Measurements from ENCODE around the gene TOR2A. TPM values are rescaled to one million over a fixed set of nuclear protein-coding genes. Genes with fewer than 3 reads are reported as not detected.
A peak's percentile ranks its signal among the peaks of the same experiment; 100 is the strongest.

Gene TOR2A
- total and polyA plus RNA-seq, 4 donors = 6.2 to 23.5 (median 14.7) TPM

- H3K27ac ChIP-seq (ENCODE audit: low read depth, low read length) = no peak overlapping the region
- DNase-seq (ENCODE audit: low read depth in 4 of 6, low spot score in 6 of 6) = peak in 2 of 6 donors; percentile 17 to 25
- H3K4me3 ChIP-seq (ENCODE audit: low read depth, low read length) = no peak overlapping the region
- peaks cover 8% of the 10 kb centered on the region for H3K4me1 ChIP-seq (ENCODE audit: control insufficient read depth, insufficient read depth, low read length)
- no peaks in the 10 kb centered on the region for H3K9me3 ChIP-seq (ENCODE audit: control insufficient read depth, insufficient read depth, low read length)
- peaks cover 31% of the 10 kb centered on the region for H3K36me3 ChIP-seq (ENCODE audit: control insufficient read depth, insufficient read depth, low read length)
- no peaks in the 10 kb centered on the region for H3K27me3 ChIP-seq (ENCODE audit: control insufficient read depth, insufficient read depth, low read length)
- 96% methylated on average over 4 of the region's 9 CpGs for WGBS (ENCODE audit: insufficient coverage)
Measured at GRCh38 chr9:127694890-127695720, 40.0 kb downstream of the TOR2A start.

GRCh38 chr9:127693697-127694096 lies 41.4 kb downstream of the TOR2A start:
- H3K4me3 ChIP-seq (ENCODE audit: low read depth, low read length) = no peak overlapping the region
- peaks cover 1% of the 10 kb centered on the region for H3K4me1 ChIP-seq (ENCODE audit: control insufficient read depth, insufficient read depth, low read length)
- no peaks in the 10 kb centered on the region for H3K27me3 ChIP-seq (ENCODE audit: control insufficient read depth, insufficient read depth, low read length)
- WGBS (ENCODE audit: insufficient coverage) = no CpG with 5 or more reads among the region's 4 CpGs
- no peak for DNase-seq (ENCODE audit: low read depth in 4 of 6, low spot score in 6 of 6)
- H3K36me3 ChIP-seq (ENCODE audit: control insufficient read depth, insufficient read depth, low read length) = peaks cover 43% of the 10 kb centered on the region
- no peak overlapping the region for H3K27ac ChIP-seq (ENCODE audit: low read depth, low read length)
- no peaks in the 10 kb centered on the region for H3K9me3 ChIP-seq (ENCODE audit: control insufficient read depth, insufficient read depth, low read length)

DNA sequence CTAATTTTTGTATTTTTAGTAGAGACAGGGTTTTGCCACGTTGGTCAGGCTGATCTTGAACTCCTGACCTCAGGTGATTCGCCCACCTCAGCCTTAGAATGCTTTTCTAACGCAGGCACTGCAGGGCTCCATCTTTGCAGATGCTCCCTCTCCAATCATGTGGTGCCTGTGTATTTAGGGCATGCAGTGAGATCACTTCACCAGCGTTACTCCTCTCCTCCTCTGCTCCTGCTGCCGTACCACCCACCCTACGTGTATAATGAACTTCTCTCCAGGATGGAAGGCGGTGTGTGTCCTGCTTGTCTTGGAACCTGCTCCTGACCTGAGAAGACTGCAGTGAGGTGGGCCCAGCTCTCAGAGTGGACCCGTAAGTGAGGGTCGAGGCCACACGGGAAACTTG lies 42.0 kb downstream of the TOR2A start:
- 88% methylated on average over 10 of the region's 10 CpGs for WGBS (ENCODE audit: insufficient coverage)

GRCh38 chr9:127692071-127692470 lies 43.0 kb downstream of the TOR2A start:
- no peak overlapping the region for H3K27ac ChIP-seq (ENCODE audit: low read depth, low read length)
- DNase-seq (ENCODE audit: low read depth in 4 of 6, low spot score in 6 of 6) = no peak
- H3K36me3 ChIP-seq (ENCODE audit: control insufficient read depth, insufficient read depth, low read length) = peaks cover 57% of the 10 kb centered on the region
- 67% methylated on average over 12 of the region's 20 CpGs for WGBS (ENCODE audit: insufficient coverage)
- no peaks in the 10 kb centered on the region for H3K27me3 ChIP-seq (ENCODE audit: control insufficient read depth, insufficient read depth, low read length)
- H3K4me3 ChIP-seq (ENCODE audit: low read depth, low read length) = no peak overlapping the region
- no peaks in the 10 kb centered on the region for H3K9me3 ChIP-seq (ENCODE audit: control insufficient read depth, insufficient read depth, low read length)
- no peaks in the 10 kb centered on the region for H3K4me1 ChIP-seq (ENCODE audit: control insufficient read depth, insufficient read depth, low read length)

More for the DNA sequence above, 42.0 kb downstream of the TOR2A start:
- Histone ChIP-seq H3K9me3 (ENCODE audit: control insufficient read depth, insufficient read depth, low read length) (no peaks in the 10 kb centered on the region), H3K27ac (ENCODE audit: low read depth, low read length) (no peak overlapping the region), H3K36me3 (ENCODE audit: control insufficient read depth, insufficient read depth, low read length) (peaks cover 47% of the 10 kb centered on the region), H3K4me3 (ENCODE audit: low read depth, low read length) (no peak overlapping the region), H3K4me1 (ENCODE audit: control insufficient read depth, insufficient read depth, low read length) (no peaks in the 10 kb centered on the region), H3K27me3 (ENCODE audit: control insufficient read depth, insufficient read depth, low read length) (no peaks in the 10 kb centered on the region)
- DNase-seq (ENCODE audit: low read depth in 4 of 6, low spot score in 6 of 6) = no peak

- DNase-seq (ENCODE audit: low read depth in 4 of 6, low spot score in 6 of 6) = no peak
- no peak overlapping the region for H3K4me3 ChIP-seq (ENCODE audit: low read depth, low read length)
- H3K27ac ChIP-seq (ENCODE audit: low read depth, low read length) = no peak overlapping the region
- H3K4me1 ChIP-seq (ENCODE audit: control insufficient read depth, insufficient read depth, low read length) = no peaks in the 10 kb centered on the region
- no peaks in the 10 kb centered on the region for H3K9me3 ChIP-seq (ENCODE audit: control insufficient read depth, insufficient read depth, low read length)
- peaks cover 62% of the 10 kb centered on the region for H3K36me3 ChIP-seq (ENCODE audit: control insufficient read depth, insufficient read depth, low read length)
- 100% methylated on average over 8 of the region's 10 CpGs for WGBS (ENCODE audit: insufficient coverage)
- no peaks in the 10 kb centered on the region for H3K27me3 ChIP-seq (ENCODE audit: control insufficient read depth, insufficient read depth, low read length)
Measured at GRCh38 chr9:127690735-127691134, 44.4 kb downstream of the TOR2A start.

DNA sequence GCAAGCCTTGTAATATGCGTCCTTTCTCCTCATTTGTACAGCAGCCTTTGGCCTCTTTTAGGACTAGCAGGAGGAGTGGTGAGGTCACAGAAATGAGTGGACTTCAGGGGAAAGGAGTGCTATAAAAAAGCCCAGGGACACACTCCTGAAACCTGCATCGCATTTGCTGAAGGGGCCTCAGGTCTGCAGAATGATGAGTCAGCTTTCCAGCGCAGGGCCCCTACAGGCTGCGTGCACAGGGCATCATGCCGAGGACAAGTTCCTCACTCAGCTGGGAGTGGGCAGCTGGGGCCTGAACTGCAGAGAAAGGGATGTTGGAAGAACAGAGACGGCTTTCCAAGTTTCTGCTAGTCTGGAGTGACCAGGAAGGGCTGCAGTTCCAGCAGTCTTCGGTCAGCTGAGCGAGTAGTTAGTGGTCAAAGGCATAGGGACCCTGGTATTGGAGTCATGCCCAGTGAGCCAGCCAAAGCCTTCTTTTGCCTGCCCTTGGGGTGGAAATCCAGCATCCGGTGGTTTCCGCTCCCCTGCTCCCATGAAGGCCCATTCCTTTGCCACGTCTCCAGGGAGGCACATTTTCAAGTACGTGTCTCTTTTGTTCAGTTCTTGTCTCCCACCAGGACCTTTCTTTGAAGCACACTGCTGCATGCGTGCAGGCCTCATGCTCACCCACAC lies 45.6 kb downstream of the TOR2A start:
- no peak for DNase-seq (ENCODE audit: low read depth in 4 of 6, low spot score in 6 of 6)
- Histone ChIP-seq H3K4me3 (ENCODE audit: low read depth, low read length) (no peak overlapping the region), H3K9me3 (ENCODE audit: control insufficient read depth, insufficient read depth, low read length) (no peaks in the 10 kb centered on the region), H3K4me1 (ENCODE audit: control insufficient read depth, insufficient read depth, low read length) (peaks cover 4% of the 10 kb centered on the region), H3K27ac (ENCODE audit: low read depth, low read length) (no peak overlapping the region), H3K27me3 (ENCODE audit: control insufficient read depth, insufficient read depth, low read length) (no peaks in the 10 kb centered on the region), H3K36me3 (ENCODE audit: control insufficient read depth, insufficient read depth, low read length) (peaks cover 65% of the 10 kb centered on the region)
- 76% methylated on average over 12 of the region's 13 CpGs for WGBS (ENCODE audit: insufficient coverage)

- peaks cover 77% of the 10 kb centered on the region for H3K36me3 ChIP-seq (ENCODE audit: control insufficient read depth, insufficient read depth, low read length)
- H3K4me3 ChIP-seq (ENCODE audit: low read depth, low read length) = no peak overlapping the region
- no peak overlapping the region for H3K27ac ChIP-seq (ENCODE audit: low read depth, low read length)
- no peaks in the 10 kb centered on the region for H3K9me3 ChIP-seq (ENCODE audit: control insufficient read depth, insufficient read depth, low read length)
- peaks cover 4% of the 10 kb centered on the region for H3K4me1 ChIP-seq (ENCODE audit: control insufficient read depth, insufficient read depth, low read length)
- H3K27me3 ChIP-seq (ENCODE audit: control insufficient read depth, insufficient read depth, low read length) = no peaks in the 10 kb centered on the region
- DNase-seq (ENCODE audit: low read depth in 4 of 6, low spot score in 6 of 6) = peak in 1 of 6 donors; percentile 10
- 74% methylated on average over 4 of the region's 6 CpGs for WGBS (ENCODE audit: insufficient coverage)
Measured at GRCh38 chr9:127686461-127687393, 48.4 kb downstream of the TOR2A start.

DNA sequence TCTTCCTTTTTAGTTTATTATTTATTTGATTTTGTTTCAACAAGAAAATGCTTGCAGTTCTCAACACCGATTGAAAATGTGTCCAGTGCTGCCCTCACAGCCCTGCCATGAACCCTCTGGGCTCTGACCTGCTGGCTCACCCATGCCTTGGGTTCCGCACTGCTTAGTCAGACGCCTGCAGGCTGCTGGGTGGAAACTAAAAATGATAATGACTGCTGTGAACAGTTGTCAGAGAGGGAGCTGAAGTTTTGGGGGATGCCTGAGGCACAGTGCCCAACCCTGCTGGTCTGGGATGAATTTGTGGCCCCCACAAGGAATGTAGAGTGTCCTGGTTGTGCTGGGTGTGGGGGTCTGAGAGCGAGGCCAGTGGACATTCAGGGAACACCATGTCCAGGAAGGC lies 50.5 kb downstream of the TOR2A start:
- Histone ChIP-seq H3K9me3 (ENCODE audit: control insufficient read depth, insufficient read depth, low read length) (no peaks in the 10 kb centered on the region), H3K27me3 (ENCODE audit: control insufficient read depth, insufficient read depth, low read length) (no peaks in the 10 kb centered on the region), H3K36me3 (ENCODE audit: control insufficient read depth, insufficient read depth, low read length) (peaks cover 77% of the 10 kb centered on the region), H3K4me3 (ENCODE audit: low read depth, low read length) (no peak overlapping the region), H3K27ac (ENCODE audit: low read depth, low read length) (no peak overlapping the region), H3K4me1 (ENCODE audit: control insufficient read depth, insufficient read depth, low read length) (peaks cover 7% of the 10 kb centered on the region)
- no peak for DNase-seq (ENCODE audit: low read depth in 4 of 6, low spot score in 6 of 6)
- WGBS (ENCODE audit: insufficient coverage) = 88% methylated on average over 4 of the region's 4 CpGs

DNA sequence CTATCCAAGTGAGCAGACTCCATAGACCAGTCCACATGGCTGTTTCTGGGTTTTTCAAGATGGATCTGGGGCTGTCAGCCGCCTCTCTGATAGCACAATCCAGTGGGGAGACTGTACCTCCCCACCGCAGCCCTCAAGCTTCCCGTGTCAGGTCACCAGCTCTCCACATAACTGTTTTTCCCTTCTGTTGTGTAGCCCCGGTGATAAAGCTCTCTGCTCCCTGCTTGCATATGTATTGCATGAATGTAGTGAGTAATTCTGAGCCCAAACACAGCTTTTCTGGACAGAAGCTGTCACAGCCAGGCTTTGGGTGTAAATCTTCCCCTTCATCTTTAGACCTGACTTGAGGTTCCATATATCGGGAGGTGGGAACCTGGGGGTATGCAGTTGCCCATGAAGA lies 51.4 kb downstream of the TOR2A start:
- no peak overlapping the region for H3K4me3 ChIP-seq (ENCODE audit: low read depth, low read length)
- no peaks in the 10 kb centered on the region for H3K9me3 ChIP-seq (ENCODE audit: control insufficient read depth, insufficient read depth, low read length)
- peaks cover 77% of the 10 kb centered on the region for H3K36me3 ChIP-seq (ENCODE audit: control insufficient read depth, insufficient read depth, low read length)
- 88% methylated on average over 3 of the region's 5 CpGs for WGBS (ENCODE audit: insufficient coverage)
- H3K4me1 ChIP-seq (ENCODE audit: control insufficient read depth, insufficient read depth, low read length) = peaks cover 10% of the 10 kb centered on the region
- H3K27ac ChIP-seq (ENCODE audit: low read depth, low read length) = no peak overlapping the region
- H3K27me3 ChIP-seq (ENCODE audit: control insufficient read depth, insufficient read depth, low read length) = no peaks in the 10 kb centered on the region
- DNase-seq (ENCODE audit: low read depth in 4 of 6, low spot score in 6 of 6) = no peak

Measured in spinal cord (tissue), 10 donors.